ENCODE results near the gene PTPRA.

GRCh38 chr20:3044336-3044965, 171.2 kb downstream of the PTPRA start:
- TF ChIP-seq CTCF (IDR thresholded peaks at IDR 0.05; ENCODE audit: poor library complexity) (no peak), EZH2phosphoT487 (IDR thresholded peaks at IDR 0.05; ENCODE audit: low read depth, severe bottlenecking, unreplicated experiment) (no peak)

Measured in hepatocyte (in vitro differentiated cells).